HG02973 (cell line): ENCODE results near the gene SMIM41.

Source experiments
- ATAC-seq: cut with Tn5 transposase; IDR thresholded peaks from one replicate; pipeline ENCODE4 v1.9.1; 2021; ENCODE audit warnings: moderate library complexity; ENCODE audit not compliant: unreplicated experiment

The SMIM41 gene

GRCh38 chr12:52120951-52121823 is 41.7 kb downstream of the SMIM41 start:
- ATAC-seq, result no peak

DNA sequence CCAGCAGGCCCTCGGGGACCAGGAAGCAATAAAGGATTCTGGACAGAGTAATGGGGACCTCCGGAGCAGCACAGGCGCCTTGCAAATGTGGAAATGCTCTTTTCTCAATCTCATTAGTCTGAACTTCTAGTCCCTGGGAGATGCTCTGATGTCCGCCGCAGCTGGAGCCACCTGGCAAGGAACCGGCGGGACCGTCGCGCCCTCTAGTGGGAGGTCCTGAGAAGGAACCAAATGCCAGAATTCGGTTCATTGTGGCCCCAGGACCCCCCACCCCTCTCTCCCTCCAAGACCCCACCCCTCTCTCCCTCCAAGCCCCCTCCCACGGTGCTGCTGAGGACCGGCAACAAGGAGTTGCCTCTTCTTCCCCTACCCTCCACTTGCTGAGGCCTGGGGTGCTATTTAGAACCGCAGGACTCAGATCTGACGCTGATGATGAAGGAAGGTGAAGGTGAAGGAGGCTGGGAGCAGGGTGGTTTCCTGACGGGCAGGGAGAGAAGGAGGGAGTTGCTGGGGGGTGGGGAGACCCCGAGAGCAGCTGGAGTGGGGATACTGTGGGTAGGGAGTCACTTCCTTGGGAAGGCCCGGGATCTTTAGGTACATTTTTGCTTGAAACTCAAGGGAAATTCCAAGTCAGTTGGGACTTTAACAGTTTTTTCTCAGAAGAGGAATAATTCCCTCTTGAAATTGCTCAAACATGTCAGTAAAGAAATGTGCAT is 42.5 kb downstream of the SMIM41 start:
- ATAC-seq, result no peak

DNA sequence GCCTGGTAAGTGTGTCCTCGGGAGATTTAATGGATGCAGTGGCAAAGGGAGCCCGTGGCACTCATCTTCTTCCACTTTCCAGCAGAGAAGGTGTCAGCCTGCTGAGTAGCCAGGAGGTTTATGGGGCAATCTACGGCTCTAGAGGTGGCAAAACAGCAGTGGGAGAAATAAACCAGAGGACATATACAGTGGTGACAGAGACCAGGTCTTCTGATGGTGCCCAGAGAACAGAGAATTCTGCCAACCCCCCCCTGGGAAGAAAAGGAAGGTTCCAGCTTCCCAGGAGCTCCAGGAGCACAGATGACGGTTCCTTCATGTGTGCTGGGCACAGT is 43.0 kb downstream of the SMIM41 start:
- no peak for ATAC-seq

GRCh38 chr12:52122904-52123303 is 43.4 kb downstream of the SMIM41 start:
- no peak for ATAC-seq

- ATAC-seq, result no peak
Observed at GRCh38 chr12:52123487-52124186, 44.1 kb downstream of the SMIM41 start.

- ATAC-seq, result no peak
Observed at GRCh38 chr12:52125476-52125900, 46.0 kb downstream of the SMIM41 start.

DNA sequence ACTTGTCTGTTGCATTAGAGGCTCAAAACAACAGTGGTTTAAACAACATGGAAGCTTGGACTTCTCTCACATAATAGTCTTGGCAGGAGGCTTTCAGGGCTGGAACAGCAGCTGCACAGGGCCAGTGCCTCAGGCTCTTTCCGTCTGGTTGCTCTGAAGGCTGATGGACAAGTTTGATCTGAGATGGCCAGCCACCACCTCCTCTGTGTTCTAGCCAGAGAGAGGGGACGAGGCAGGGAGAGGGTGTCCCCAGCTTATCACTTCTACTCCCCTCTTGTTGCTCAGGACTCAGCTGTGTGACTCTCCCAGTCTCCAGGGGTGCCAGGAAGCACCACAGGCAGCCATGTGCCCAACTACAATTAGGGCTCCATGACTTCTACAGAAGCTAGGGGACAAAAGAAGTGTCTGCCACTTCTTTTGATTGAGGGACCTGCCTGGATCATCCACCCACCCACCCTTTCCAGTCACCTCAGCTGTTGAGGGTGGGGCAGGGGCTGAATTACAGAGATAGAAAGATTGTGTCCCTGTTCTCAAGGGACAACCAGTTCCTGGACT is 46.6 kb downstream of the SMIM41 start:
- no peak for ATAC-seq

DNA sequence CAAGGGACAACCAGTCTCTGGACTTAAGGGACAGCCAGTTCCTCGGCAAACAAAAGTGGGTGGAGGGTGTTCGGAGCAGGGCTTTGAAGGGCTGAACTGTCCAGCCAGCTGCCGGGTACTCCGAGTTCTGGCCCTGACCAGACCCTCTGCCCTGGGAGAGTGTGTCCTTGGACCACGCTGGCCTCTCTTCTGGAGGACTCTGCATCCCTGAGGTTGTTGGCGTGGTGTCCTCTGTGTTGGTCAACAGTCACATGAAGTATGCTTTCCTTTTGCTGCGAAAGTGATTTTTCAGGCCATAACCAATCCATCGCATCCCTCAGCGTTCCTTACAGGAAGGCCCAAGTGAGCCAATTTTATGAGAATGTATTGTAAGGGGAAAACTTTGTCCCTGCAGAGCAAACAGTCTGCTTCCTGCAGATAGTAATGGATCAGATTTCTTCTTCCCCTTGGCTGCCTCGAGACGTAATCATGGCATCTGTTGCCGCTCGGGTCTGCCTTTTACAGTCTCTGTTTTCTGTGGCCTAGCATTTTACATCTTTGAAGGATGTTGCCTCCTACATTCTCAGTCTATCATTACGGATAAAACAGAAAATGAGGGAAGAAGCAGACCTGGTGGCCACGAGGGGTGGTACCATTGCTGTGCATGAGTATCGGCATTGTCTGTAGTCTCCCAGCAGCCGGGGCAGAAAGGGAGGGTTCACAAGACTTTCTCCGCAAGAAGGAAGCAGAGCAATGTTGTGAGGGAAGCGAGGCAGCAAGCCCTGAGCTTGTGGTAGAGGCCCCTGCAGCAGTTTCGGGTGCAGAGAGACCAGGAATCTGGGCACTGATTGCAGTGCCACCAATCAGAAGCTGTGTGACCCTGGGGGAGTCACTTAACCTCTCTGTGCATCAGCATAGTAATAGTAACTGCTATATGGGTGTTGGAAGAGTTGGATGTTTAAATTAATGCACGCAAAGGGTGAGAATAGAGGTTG is 47.4 kb downstream of the SMIM41 start:
- no peak for ATAC-seq

- no peak for ATAC-seq
Observed at GRCh38 chr12:52127683-52128450, 48.4 kb downstream of the SMIM41 start.

DNA sequence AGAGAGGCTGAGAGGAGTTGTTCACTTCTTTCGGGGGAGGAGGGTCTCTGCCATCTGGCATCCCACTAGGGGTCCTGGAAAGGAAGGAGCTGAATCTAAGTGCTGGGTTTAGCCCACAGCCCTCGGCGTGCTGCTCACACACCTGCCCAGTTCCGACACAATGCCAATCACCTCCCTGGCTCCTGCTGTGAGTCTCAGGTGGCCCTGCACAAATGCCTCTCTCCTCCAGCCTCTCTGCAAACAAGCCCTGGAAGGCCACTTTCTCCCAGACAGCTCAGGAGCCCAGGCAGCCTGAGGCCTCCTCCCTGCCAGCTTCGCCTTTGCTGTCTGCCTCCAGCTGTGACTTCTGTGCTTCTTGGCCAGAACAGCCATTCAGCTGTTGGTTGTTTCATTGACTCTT is 51.2 kb downstream of the SMIM41 start:
- no peak for ATAC-seq

GRCh38 chr12:52132754-52133161 is 53.3 kb downstream of the SMIM41 start:
- ATAC-seq, result no peak

DNA sequence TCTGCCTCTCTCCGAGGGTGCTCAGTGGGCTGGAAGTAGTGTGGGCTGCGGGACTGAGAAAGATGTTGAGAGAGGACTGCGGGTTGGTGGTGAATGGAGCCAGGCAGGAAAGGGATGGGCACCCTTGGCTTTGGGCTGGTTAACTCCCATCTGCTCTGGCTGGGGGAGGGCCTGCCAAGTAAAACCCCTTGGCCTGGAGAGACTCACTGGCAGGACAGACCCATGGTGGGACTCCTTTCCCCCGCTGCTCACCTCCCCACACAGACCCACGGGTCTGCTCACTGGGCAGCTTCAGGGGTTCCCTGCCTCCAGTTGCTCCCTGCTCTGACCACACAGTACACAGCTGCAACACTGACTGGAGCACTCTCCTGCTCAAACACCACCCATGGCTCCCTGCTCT is 58.2 kb downstream of the SMIM41 start:
- no peak for ATAC-seq

DNA sequence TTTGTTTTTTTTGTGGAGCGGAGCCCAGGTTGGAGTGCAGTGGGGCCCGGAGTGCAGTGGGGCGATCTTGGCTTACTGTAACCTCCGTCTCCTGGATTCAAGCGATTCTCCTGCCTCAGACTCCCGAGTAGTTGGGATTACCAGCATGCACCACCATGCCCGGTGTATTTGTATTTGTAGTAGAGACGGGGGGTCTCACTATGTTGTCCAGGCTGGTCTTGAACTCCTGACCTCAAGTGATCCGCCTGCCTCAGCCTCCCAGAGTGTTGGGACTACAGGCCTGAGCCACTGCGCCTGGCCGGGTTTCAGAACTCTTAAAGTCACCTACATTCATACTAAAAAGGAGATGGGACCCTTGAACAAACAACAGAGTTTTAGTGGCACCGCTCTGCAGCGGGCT is 59.6 kb downstream of the SMIM41 start:
- ATAC-seq, result no peak

DNA sequence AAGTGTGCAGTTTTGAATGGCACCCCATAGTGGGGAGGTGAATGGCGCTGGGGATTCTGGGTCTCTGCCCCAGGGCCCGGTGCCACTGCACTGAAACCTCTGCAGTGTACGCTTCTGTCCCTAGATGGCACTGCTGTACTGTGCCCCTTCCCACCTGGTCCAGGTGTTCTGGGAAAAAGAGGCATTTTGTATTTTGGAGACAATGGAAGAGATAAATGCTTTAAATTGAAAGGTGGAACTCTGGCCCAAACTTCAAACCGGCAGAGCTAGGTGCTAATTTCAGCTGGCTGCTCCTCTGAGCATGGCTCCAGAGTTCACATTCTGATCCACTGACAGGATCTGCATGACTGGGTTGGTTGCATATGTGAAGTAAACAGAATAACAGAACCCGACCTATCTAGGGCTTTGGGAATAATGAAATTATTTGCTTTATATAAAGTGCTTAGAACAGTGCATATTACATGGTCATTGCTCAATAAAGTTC is 60.1 kb downstream of the SMIM41 start:
- ATAC-seq, result no peak

- ATAC-seq, result no peak
Observed at GRCh38 chr12:52141306-52141705, 61.8 kb downstream of the SMIM41 start.

DNA sequence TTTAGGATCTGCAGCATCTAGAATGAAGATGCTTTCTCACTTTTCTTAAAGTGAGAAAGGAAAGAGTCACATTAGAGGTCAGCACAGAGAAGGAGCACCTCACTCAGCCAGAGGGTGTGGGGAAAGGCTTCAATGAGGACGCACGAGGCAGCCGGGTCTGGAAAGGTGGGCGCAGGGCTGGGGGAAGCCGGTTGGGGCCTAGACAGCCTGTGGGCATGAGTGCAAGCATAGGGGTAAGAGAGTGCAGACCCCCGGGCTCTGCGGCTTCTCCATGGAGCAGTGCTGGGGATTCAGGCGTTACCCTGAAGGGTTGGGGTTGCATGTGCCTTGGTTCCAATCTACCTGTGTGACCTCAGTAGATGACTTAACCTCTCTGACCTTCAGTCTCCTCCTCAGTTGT is 62.4 kb downstream of the SMIM41 start:
- no peak for ATAC-seq

- no peak for ATAC-seq
Observed at GRCh38 chr12:52142431-52142830, 62.9 kb downstream of the SMIM41 start.

GRCh38 chr12:52144512-52145227 is 65.2 kb downstream of the SMIM41 start:
- ATAC-seq, result no peak
